Measurements from ENCODE around the gene CXCL14. TPM values are rescaled to one million over a fixed set of nuclear protein-coding genes. Genes with fewer than 3 reads are reported as not detected.

CXCL14 gene
- total RNA-seq, 1 experiment from 2014 or later, result not detected

GRCh38 chr5:135551593-135552447, 27.0 kb downstream of the CXCL14 start:
- H3K4me3 Mint-ChIP-seq (ENCODE audit: unreplicated experiment), result no peak overlapping the region
- H3K36me3 Mint-ChIP-seq (ENCODE audit: insufficient read depth, unreplicated experiment), result no peaks in the 10 kb centered on the region
- H3K9me3 Mint-ChIP-seq (ENCODE audit: unreplicated experiment), result no peaks in the 10 kb centered on the region
- H3K27me3 Mint-ChIP-seq (ENCODE audit: insufficient read depth, unreplicated experiment), result peaks cover 25% of the 10 kb centered on the region
- peaks cover 5% of the 10 kb centered on the region for H3K4me1 Mint-ChIP-seq (ENCODE audit: insufficient read depth, unreplicated experiment)
- no peak overlapping the region for H3K27ac Mint-ChIP-seq (ENCODE audit: low read depth, unreplicated experiment)
- TF ChIP-seq, protein P1, sequence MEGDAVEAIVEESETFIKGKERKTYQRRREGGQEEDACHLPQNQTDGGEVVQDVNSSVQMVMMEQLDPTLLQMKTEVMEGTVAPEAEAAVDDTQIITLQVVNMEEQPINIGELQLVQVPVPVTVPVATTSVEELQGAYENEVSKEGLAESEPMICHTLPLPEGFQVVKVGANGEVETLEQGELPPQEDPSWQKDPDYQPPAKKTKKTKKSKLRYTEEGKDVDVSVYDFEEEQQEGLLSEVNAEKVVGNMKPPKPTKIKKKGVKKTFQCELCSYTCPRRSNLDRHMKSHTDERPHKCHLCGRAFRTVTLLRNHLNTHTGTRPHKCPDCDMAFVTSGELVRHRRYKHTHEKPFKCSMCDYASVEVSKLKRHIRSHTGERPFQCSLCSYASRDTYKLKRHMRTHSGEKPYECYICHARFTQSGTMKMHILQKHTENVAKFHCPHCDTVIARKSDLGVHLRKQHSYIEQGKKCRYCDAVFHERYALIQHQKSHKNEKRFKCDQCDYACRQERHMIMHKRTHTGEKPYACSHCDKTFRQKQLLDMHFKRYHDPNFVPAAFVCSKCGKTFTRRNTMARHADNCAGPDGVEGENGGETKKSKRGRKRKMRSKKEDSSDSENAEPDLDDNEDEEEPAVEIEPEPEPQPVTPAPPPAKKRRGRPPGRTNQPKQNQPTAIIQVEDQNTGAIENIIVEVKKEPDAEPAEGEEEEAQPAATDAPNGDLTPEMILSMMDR (IDR thresholded peaks at IDR 0.05; ENCODE audit: unreplicated experiment), result peak; percentile 97
- ChIA-PET CTCF (interaction anchor here (0.5 to 32.2 kb wide), 73 partner anchors 10 to 1769 kb away, joined by 3 to 2166 read pairs (median 4); partner anchors contain the start of genes DCANP1, NEUROG1, SLC25A48 and TIFAB), POLR2A (interaction anchor here (0.9 to 6.8 kb wide), 8 partner anchors 46 to 278 kb away, joined by 3 to 88 read pairs (median 4); no protein-coding TSS in a partner anchor)
- intact Hi-C loops (cut with micrococcal nuclease), result loop anchor here (1.0 kb wide), 2 partner anchors 86 to 90 kb away; no protein-coding TSS in a partner anchor
- DNase-seq (ENCODE audit: unreplicated experiment), result peak; percentile 87
- no TSS peak for BruUV-seq (replicated peaks)

DNA sequence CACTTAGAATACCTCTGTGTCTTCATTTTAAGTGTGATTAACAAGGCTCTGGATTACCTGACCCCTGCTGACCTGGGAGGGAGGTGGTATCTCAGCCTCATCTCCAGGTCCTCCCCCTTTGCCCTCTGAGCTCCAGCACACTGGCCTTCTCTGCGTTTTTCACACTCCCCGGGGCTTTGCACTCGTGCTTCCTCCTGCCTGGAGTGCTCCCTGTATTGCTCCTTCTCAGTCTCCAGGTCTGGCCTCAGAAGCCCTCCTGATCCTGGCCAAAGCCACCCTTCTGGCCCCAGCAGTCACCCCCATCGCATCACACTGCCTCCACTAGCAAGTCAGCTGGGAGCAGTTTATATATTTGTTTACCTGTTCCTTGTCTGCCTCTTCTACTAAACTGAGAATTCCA, 29.4 kb downstream of the CXCL14 start:
- intact Hi-C loops (cut with micrococcal nuclease), result no loop called here
- ChIA-PET POLR2A (interaction anchor here (1.8 to 6.8 kb wide), 2 partner anchors 12 to 85 kb away, joined by 6 to 88 read pairs; no protein-coding TSS in a partner anchor), CTCF (interaction anchor here (0.6 to 32.2 kb wide), 17 partner anchors 8 to 552 kb away, joined by 3 to 2166 read pairs (median 38); partner anchors contain the start of genes DCANP1, SLC25A48 and TIFAB)
- BruUV-seq (replicated peaks), result no TSS peak
- H3K27ac Mint-ChIP-seq (ENCODE audit: low read depth, unreplicated experiment), result no peak overlapping the region
- peaks cover 5% of the 10 kb centered on the region for H3K4me1 Mint-ChIP-seq (ENCODE audit: insufficient read depth, unreplicated experiment)
- no peak overlapping the region for H3K4me3 Mint-ChIP-seq (ENCODE audit: unreplicated experiment)
- no peaks in the 10 kb centered on the region for H3K9me3 Mint-ChIP-seq (ENCODE audit: unreplicated experiment)
- TF ChIP-seq, protein P1 (IDR thresholded peaks at IDR 0.05; ENCODE audit: unreplicated experiment), result no peak
- peaks cover 13% of the 10 kb centered on the region for H3K27me3 Mint-ChIP-seq (ENCODE audit: insufficient read depth, unreplicated experiment)
- DNase-seq (ENCODE audit: unreplicated experiment), result no peak
- H3K36me3 Mint-ChIP-seq (ENCODE audit: insufficient read depth, unreplicated experiment), result no peaks in the 10 kb centered on the region

DNA sequence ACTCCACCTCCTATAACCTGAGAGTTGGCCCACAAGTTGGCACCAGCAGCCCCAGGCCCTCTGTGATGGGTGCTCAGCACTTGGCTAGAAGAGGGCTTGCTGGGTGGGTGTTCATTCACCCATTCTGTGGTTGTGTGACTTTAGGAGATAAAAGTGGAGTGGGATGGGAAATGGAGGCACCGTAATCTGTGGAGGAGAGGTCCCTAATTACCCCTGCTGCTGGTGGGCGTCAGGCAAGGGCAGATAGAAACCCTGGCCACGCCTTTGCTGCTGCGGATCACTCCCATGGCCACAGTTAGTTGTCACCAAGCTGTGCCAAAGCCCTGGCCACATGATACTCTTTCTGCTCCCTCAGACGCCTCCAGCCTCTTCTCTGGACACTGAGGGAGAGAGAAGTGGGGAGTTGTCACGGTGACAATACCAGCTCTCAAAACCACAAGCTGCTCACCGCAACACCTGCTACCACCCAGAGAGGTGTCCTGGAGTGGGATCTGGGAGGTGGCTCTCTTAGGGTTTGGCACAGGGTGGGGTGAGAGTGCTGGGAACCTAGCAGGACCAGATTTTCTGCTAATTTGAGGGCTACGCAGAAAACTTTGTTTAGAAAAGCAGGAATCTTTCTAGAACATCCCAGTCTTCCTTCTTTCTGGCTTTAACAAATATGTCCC, 31.1 kb downstream of the CXCL14 start:
- Mint-ChIP-seq H3K4me3 (ENCODE audit: unreplicated experiment) (no peak overlapping the region), H3K27ac (ENCODE audit: low read depth, unreplicated experiment) (no peak overlapping the region), H3K36me3 (ENCODE audit: insufficient read depth, unreplicated experiment) (no peaks in the 10 kb centered on the region), H3K4me1 (ENCODE audit: insufficient read depth, unreplicated experiment) (no peaks in the 10 kb centered on the region), H3K9me3 (ENCODE audit: unreplicated experiment) (no peaks in the 10 kb centered on the region), H3K27me3 (ENCODE audit: insufficient read depth, unreplicated experiment) (peaks cover 13% of the 10 kb centered on the region)
- DNase-seq (ENCODE audit: unreplicated experiment), result no peak
- BruUV-seq (replicated peaks), result no TSS peak
- ChIA-PET POLR2A (interaction anchor here (1.4 to 6.8 kb wide), 2 partner anchors 32 to 84 kb away, joined by 6 to 88 read pairs; no protein-coding TSS in a partner anchor), CTCF (interaction anchor here (0.6 to 32.2 kb wide), 10 partner anchors 17 to 1720 kb away, joined by 3 to 2166 read pairs (median 38); partner anchors contain the start of genes SLC25A48 and TIFAB)
- TF ChIP-seq, protein P1 (IDR thresholded peaks at IDR 0.05; ENCODE audit: unreplicated experiment), result no peak
- intact Hi-C loops (cut with micrococcal nuclease), result no loop called here

Measured in MCF 10A (cell line).